ENCODE measurements around the gene TBPL2.
"Not testable (repeated sequence)": the region's sequence is repeated elsewhere in the genome, so short reads cannot be mapped to it uniquely, and the experiment has no call there.

TBPL2 gene

GRCh38 chr14:55457496-55457895 lies 17.1 kb upstream of the TBPL2 start:
- ATAC-seq, result no peak
- TF ChIP-seq ISL1 (CRISPR knock-in tag; IDR thresholded peaks at IDR 0.05) (no peak), ZNF565 (CRISPR knock-in tag; conservative IDR thresholded peaks at IDR 0.05; ENCODE audit: low read depth) (no peak), ZNF70 (CRISPR knock-in tag; IDR thresholded peaks at IDR 0.05) (no peak), ESRRG (CRISPR knock-in tag; IDR thresholded peaks at IDR 0.05) (no peak), OSR1 (CRISPR knock-in tag; IDR thresholded peaks at IDR 0.05) (no peak), TOX (CRISPR knock-in tag; IDR thresholded peaks at IDR 0.05; ENCODE audit: borderline replicate concordance) (no peak), POU6F1 (CRISPR knock-in tag; IDR thresholded peaks at IDR 0.05; ENCODE audit: borderline replicate concordance, low read depth) (no peak), TCF4 (CRISPR knock-in tag; IDR thresholded peaks at IDR 0.05; ENCODE audit: borderline replicate concordance) (no peak), PATZ1 (CRISPR knock-in tag; IDR thresholded peaks at IDR 0.05; ENCODE audit: borderline replicate concordance) (no peak), CSRNP3 (CRISPR knock-in tag; IDR thresholded peaks at IDR 0.05) (no peak), SNAI2 (CRISPR knock-in tag; IDR thresholded peaks at IDR 0.05) (no peak), ZFP30 (CRISPR knock-in tag; IDR thresholded peaks at IDR 0.05) (no peak), GLIS3 (CRISPR knock-in tag; IDR thresholded peaks at IDR 0.05) (no peak), ARNTL (CRISPR knock-in tag; IDR thresholded peaks at IDR 0.05; ENCODE audit: borderline replicate concordance, low read depth) (no peak), CREB5 (CRISPR knock-in tag; IDR thresholded peaks at IDR 0.05; ENCODE audit: low read depth) (no peak), ZFP3 (CRISPR knock-in tag; IDR thresholded peaks at IDR 0.05) (no peak), PPARA (CRISPR knock-in tag; IDR thresholded peaks at IDR 0.05; ENCODE audit: borderline replicate concordance) (no peak), ZC3H10 (CRISPR knock-in tag; IDR thresholded peaks at IDR 0.05) (no peak), BACH2 (CRISPR knock-in tag; IDR thresholded peaks at IDR 0.05; ENCODE audit: borderline replicate concordance) (no peak)

- ATAC-seq, result not testable (repeated sequence)
Observed at GRCh38 chr14:55456411-55456810, 16.0 kb upstream of the TBPL2 start.

- TF ChIP-seq CSRNP3 (CRISPR knock-in tag; IDR thresholded peaks at IDR 0.05) (no peak), ISL1 (CRISPR knock-in tag; IDR thresholded peaks at IDR 0.05) (peak; percentile 86), TCF4 (CRISPR knock-in tag; IDR thresholded peaks at IDR 0.05; ENCODE audit: borderline replicate concordance) (peak; percentile 41; the same call in 1 of the 2 replicates), CSDC2 (CRISPR knock-in tag; IDR thresholded peaks at IDR 0.05) (no peak)
- ATAC-seq, result peak; percentile 88
Observed at GRCh38 chr14:55454264-55455002, 14.0 kb upstream of the TBPL2 start.

GRCh38 chr14:55451950-55452349 lies 11.5 kb upstream of the TBPL2 start:
- TF ChIP-seq ZC3H10 (CRISPR knock-in tag; IDR thresholded peaks at IDR 0.05), result no peak
- no peak for TF ChIP-seq ISL1 (CRISPR knock-in tag; IDR thresholded peaks at IDR 0.05)
- TF ChIP-seq TSHZ2 (CRISPR knock-in tag; IDR thresholded peaks at IDR 0.05), result no peak
- TF ChIP-seq ZNF565 (CRISPR knock-in tag; conservative IDR thresholded peaks at IDR 0.05; ENCODE audit: low read depth), result no peak
- no peak for TF ChIP-seq ZNF8 (CRISPR knock-in tag; IDR thresholded peaks at IDR 0.05)
- TF ChIP-seq SNAI2 (CRISPR knock-in tag; IDR thresholded peaks at IDR 0.05), result no peak
- TF ChIP-seq TOX (CRISPR knock-in tag; IDR thresholded peaks at IDR 0.05; ENCODE audit: borderline replicate concordance), result no peak
- TF ChIP-seq ZFP3 (CRISPR knock-in tag; IDR thresholded peaks at IDR 0.05), result no peak
- ATAC-seq, result no peak

All from SK-N-SH treated with all-trans-retinoic acid at 6 μM for 48 hours (cell line).